ENCODE measurements around the gene CES3. TPM values are rescaled to one million over a fixed set of nuclear protein-coding genes. Genes with fewer than 3 reads are reported as not detected.
A peak's percentile ranks its signal among the peaks of the same experiment; 100 is the strongest.
"Not testable (repeated sequence)": the region's sequence is repeated elsewhere in the genome, so short reads cannot be mapped to it uniquely, and the experiment has no call there.

CES3 gene
- total RNA-seq, 6 experiments from 2014 or later: 19.1 to 82.4 (median 35.9) TPM

DNA sequence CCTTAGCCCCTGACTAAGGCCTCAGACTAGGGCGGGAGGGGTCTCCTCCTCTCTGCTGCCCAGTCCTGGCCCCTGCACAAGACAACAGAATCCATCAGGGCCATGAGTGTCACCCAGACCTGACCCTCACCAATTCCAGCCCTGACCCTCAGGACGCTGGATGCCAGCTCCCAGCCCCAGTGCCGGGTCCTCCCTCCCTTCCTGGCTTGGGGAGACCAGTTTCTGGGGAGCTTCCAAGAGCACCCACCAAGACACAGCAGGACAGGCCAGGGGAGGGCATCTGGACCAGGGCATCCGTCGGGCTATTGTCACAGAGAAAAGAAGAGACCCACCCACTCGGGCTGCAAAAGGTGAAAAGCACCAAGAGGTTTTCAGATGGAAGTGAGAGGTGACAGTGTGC is 12.7 kb downstream of the CES3 start:
- no peak for ATAC-seq
- Histone ChIP-seq H3K27me3 (no peaks in the 10 kb centered on the region), H3K27ac (no peak overlapping the region), H3K36me3 (peaks cover 0 to 4% (median 0%) of the 10 kb centered on the region in 4 donors), H3K4me1 (peaks cover 0 to 10% (median 4%) of the 10 kb centered on the region in 4 donors), H3K4me3 (no peak overlapping the region), H3K9me3 (no peaks in the 10 kb centered on the region)
- intact Hi-C loops (cut with DNase I): loop anchor here (5.0 to 10.0 kb wide), 2 partner anchors 181 to 184 kb away; partner anchors contain the start of genes FBXL8 (in 2 of the 2), TRADD (in 2 of the 2) and B3GNT9 (in 1 of the 2)
- DNase-seq: no peak
- no CpG with 5 or more reads among the region's 6 CpGs for WGBS (ENCODE audit: insufficient coverage, low coverage, low lambda C conversion rate, missing lambda C conversion rate)
- TF ChIP-seq POLR2A (IDR thresholded peaks at IDR 0.05): no peak
- TF ChIP-seq CTCF (IDR thresholded peaks at IDR 0.05): no peak

GRCh38 chr16:66974156-66974931 is 13.3 kb downstream of the CES3 start:
- H3K27ac ChIP-seq, ATAC-seq, H3K9me3 ChIP-seq, H3K36me3 ChIP-seq, H3K27me3 ChIP-seq, H3K4me3 ChIP-seq, DNase-seq, H3K4me1 ChIP-seq: not testable (repeated sequence)
- intact Hi-C loops (cut with DNase I): loop anchor here (5.0 to 10.0 kb wide), 2 partner anchors 180 to 183 kb away; partner anchors contain the start of genes FBXL8 (in 2 of the 2), TRADD (in 2 of the 2) and B3GNT9 (in 1 of the 2)
- WGBS (ENCODE audit: insufficient coverage, low coverage, low lambda C conversion rate, missing lambda C conversion rate): no CpG with 5 or more reads among the region's 32 CpGs

DNA sequence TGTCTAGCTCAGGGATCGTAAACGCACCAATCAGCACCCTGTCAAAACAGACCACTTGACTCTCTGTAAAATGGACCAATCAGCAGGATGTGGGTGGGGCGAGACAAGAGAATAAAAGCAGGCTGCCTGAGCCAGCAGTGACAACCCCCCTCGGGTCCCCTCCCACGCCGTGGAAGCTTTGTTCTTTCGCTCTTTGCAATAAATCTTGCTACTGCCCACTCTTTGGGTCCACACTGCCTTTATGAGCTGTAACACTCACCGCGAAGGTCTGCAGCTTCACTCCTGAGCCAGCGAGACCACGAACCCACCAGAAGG is 13.8 kb downstream of the CES3 start:
- not testable (repeated sequence) for H3K4me1 ChIP-seq, ATAC-seq, H3K36me3 ChIP-seq, H3K4me3 ChIP-seq, DNase-seq, H3K27me3 ChIP-seq, H3K9me3 ChIP-seq, H3K27ac ChIP-seq
- intact Hi-C loops (cut with DNase I): loop anchor here (5.0 to 10.0 kb wide), 2 partner anchors 180 to 182 kb away; partner anchors contain the start of genes FBXL8 (in 2 of the 2), TRADD (in 2 of the 2) and B3GNT9 (in 1 of the 2)
- 58% methylated on average over 6 of the region's 11 CpGs for WGBS (ENCODE audit: insufficient coverage, low coverage, low lambda C conversion rate, missing lambda C conversion rate)

GRCh38 chr16:66975302-66975893 is 14.3 kb downstream of the CES3 start:
- intact Hi-C loops (cut with DNase I): loop anchor here in 1 of 2 donors (10.0 kb wide), 1 partner anchor 179 kb away; the partner anchor contains the start of genes B3GNT9, FBXL8 and TRADD

DNA sequence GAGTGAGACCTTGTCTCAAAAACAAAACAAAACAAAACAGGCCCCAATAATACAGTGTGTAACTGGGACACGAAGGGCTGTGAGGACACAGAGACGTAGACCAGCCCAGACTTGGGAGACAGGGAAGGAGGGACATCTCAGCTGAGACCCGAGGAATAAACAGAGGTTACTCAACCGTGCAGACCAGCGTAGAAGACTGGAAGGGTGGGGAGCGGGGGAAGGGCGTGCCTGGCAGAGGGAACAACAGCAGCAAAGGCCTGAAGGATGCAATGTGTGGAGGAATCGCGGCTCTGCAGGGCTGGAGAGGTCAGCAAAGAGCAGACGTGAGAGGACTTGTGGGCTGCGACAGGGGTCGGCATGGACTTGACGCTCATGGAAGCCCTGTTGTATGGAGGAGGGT is 15.7 kb downstream of the CES3 start:
- no peaks in the 10 kb centered on the region for H3K9me3 ChIP-seq
- peaks cover 0 to 5% (median 3%) of the 10 kb centered on the region in 4 donors for H3K4me1 ChIP-seq
- intact Hi-C loops (cut with DNase I): loop anchor here in 1 of 2 donors (10.0 kb wide), 1 partner anchor 178 kb away; the partner anchor contains the start of genes B3GNT9, FBXL8 and TRADD
- WGBS (ENCODE audit: insufficient coverage, low coverage, low lambda C conversion rate, missing lambda C conversion rate): 26% methylated on average over 10 of the region's 13 CpGs
- ATAC-seq (peak in 3 of 4 donors; percentile 7 to 29 (median 8)), DNase-seq (no peak)
- no peak overlapping the region for H3K4me3 ChIP-seq
- TF ChIP-seq POLR2A (IDR thresholded peaks at IDR 0.05): no peak
- no peak for TF ChIP-seq CTCF (IDR thresholded peaks at IDR 0.05)
- H3K27ac ChIP-seq: no peak overlapping the region
- H3K27me3 ChIP-seq: no peaks in the 10 kb centered on the region
- peaks cover 0 to 4% (median 0%) of the 10 kb centered on the region in 4 donors for H3K36me3 ChIP-seq

More at GRCh38 chr16:66975302-66975893, 14.3 kb downstream of the CES3 start:
- ATAC-seq: no peak
- 75% methylated on average over 9 of the region's 14 CpGs for WGBS (ENCODE audit: insufficient coverage, low coverage, low lambda C conversion rate, missing lambda C conversion rate)
- TF ChIP-seq POLR2A (IDR thresholded peaks at IDR 0.05): no peak
- peaks cover 0 to 4% (median 0%) of the 10 kb centered on the region in 4 donors for H3K36me3 ChIP-seq
- H3K27ac ChIP-seq: no peak overlapping the region
- H3K9me3 ChIP-seq: no peaks in the 10 kb centered on the region
- H3K4me3 ChIP-seq: no peak overlapping the region
- H3K4me1 ChIP-seq: peaks cover 0 to 5% (median 3%) of the 10 kb centered on the region in 4 donors
- no peaks in the 10 kb centered on the region for H3K27me3 ChIP-seq
- DNase-seq: no peak
